WTC11 (cell line): ENCODE results near the gene CGB7. TPM values are rescaled to one million over a fixed set of nuclear protein-coding genes. Genes with fewer than 3 reads are reported as not detected.

Source experiments
- ATAC-seq: fragments of 200-7000 bp; cut with Tn5 transposase; 2 replicates; pipeline ENCODE4 v1.10.0; 2021; ENCODE audit warnings: mild to moderate bottlenecking, moderate library complexity
- CTCF ChIA-PET: fragments of 300-600 bp; sonication (Branson Sonifier 250); formaldehyde crosslinking; loops from one replicate; lab custom pipeline; 2021; ENCODE audit warnings: antibody characterized with exemption; lab: Charles Lee
- POLR2A ChIA-PET: fragments of 350-600 bp; sonication (Branson Sonifier 250); formaldehyde crosslinking; loops from one replicate; lab custom pipeline; 2021; ENCODE audit warnings: antibody characterized with exemption; lab: Charles Lee
- DNase-seq: peaks from one replicate; pipeline ENCODE4 v3.0.0; 2021; ENCODE audit warnings: low spot score
- H3K27ac Mint-ChIP-seq: 2 replicates; pipeline ENCODE4 v1.8.0; 2021; ENCODE audit warnings: mixed read lengths
- H3K27me3 Mint-ChIP-seq: 2 replicates; pipeline ENCODE4 v1.8.0; 2021; ENCODE audit warnings: low read depth, mild to moderate bottlenecking, moderate library complexity, mixed read lengths
- H3K36me3 Mint-ChIP-seq: 2 replicates; pipeline ENCODE4 v1.8.0; 2021; ENCODE audit warnings: mixed read lengths
- H3K4me1 Mint-ChIP-seq: 2 replicates; pipeline ENCODE4 v1.8.0; 2022; ENCODE audit warnings: mixed read lengths
- H3K4me3 Mint-ChIP-seq: 2 replicates; pipeline ENCODE4 v1.8.0; 2021; ENCODE audit warnings: mild to moderate bottlenecking, moderate library complexity, mixed read lengths
- H3K9me3 Mint-ChIP-seq: 2 replicates; pipeline ENCODE4 v1.8.0; 2021; ENCODE audit warnings: mixed read lengths
- ARID4B ChIP-seq: sonication (generic); formaldehyde crosslinking; IDR thresholded peaks from 2 replicates; pipeline ENCODE4 v1.8.0; 2023; ENCODE audit warnings: missing genetic modification reagents, mild to moderate bottlenecking, borderline replicate concordance
- CTCF ChIP-seq: fragments of 200-600 bp; IDR thresholded peaks from 2 replicates; pipeline ENCODE4 v1.8.0; 2022; ENCODE audit warnings: antibody characterized with exemption
- E2F1 ChIP-seq: sonication (generic); formaldehyde crosslinking; IDR thresholded peaks from 2 replicates; pipeline ENCODE4 v1.8.0; 2022; ENCODE audit warnings: mild to moderate bottlenecking, missing genetic modification reagents
- MLX ChIP-seq: sonication (generic); formaldehyde crosslinking; IDR thresholded peaks from 2 replicates; pipeline ENCODE4 v1.8.1; 2023; ENCODE audit warnings: mild to moderate bottlenecking, missing genetic modification reagents, moderate library complexity
- NR1H2 ChIP-seq: sonication (generic); formaldehyde crosslinking; IDR thresholded peaks from 2 replicates; pipeline ENCODE4 v1.9.0; 2021; ENCODE audit warnings: mild to moderate bottlenecking, moderate library complexity, missing genetic modification reagents
- NR2C2 ChIP-seq: sonication (generic); formaldehyde crosslinking; IDR thresholded peaks from 2 replicates; pipeline ENCODE4 v1.8.0; 2022; ENCODE audit warnings: mild to moderate bottlenecking, missing genetic modification reagents
- RORB ChIP-seq: fragments of 250-450 bp; sonication (Bioruptor Pico); IDR thresholded peaks from 2 replicates; pipeline ENCODE4 v1.9.0; 2021; ENCODE audit warnings: mild to moderate bottlenecking
- SOX15 ChIP-seq: fragments of 250-450 bp; sonication (Bioruptor Pico); IDR thresholded peaks from 2 replicates; pipeline ENCODE4 v1.9.0; 2021; ENCODE audit warnings: mild to moderate bottlenecking
- SP1 ChIP-seq: sonication (generic); formaldehyde crosslinking; conservative IDR thresholded peaks from 2 replicates; pipeline ENCODE4 v1.8.1; 2022; ENCODE audit warnings: missing genetic modification reagents
- ZBTB43 ChIP-seq: sonication (generic); formaldehyde crosslinking; IDR thresholded peaks from 2 replicates; pipeline ENCODE4 v1.8.1; 2023; ENCODE audit warnings: mild to moderate bottlenecking, missing genetic modification reagents
- ZNF219 ChIP-seq: sonication (generic); formaldehyde crosslinking; IDR thresholded peaks from 2 replicates; pipeline ENCODE4 v1.8.0; 2023; ENCODE audit warnings: missing genetic modification reagents, mild to moderate bottlenecking, borderline replicate concordance
- ZNF317 ChIP-seq: sonication (generic); formaldehyde crosslinking; IDR thresholded peaks from 2 replicates; pipeline ENCODE4 v1.8.1; 2023; ENCODE audit warnings: low read depth, mild to moderate bottlenecking, moderate library complexity, missing genetic modification reagents, borderline replicate concordance
- ZNF396 ChIP-seq: fragments of 250-450 bp; sonication (Bioruptor Pico); IDR thresholded peaks from 2 replicates; pipeline ENCODE4 v1.8.0; 2021; ENCODE audit warnings: mild to moderate bottlenecking, moderate library complexity, borderline replicate concordance
- ZNF416 ChIP-seq: fragments of 250-450 bp; sonication (Bioruptor Pico); IDR thresholded peaks from 2 replicates; pipeline ENCODE4 v1.9.0; 2021; ENCODE audit warnings: mild to moderate bottlenecking, inconsistent platforms
- ZNF423 ChIP-seq: fragments of 250-450 bp; sonication (Bioruptor Pico); IDR thresholded peaks from 2 replicates; pipeline ENCODE4 v2.1.2; 2022; ENCODE audit warnings: mild to moderate bottlenecking, moderate library complexity
- total RNA-seq: library from RNA; stranded (reverse); gene quantifications from 3 replicates; pipeline ENCODE4 v1.2.3, GENCODE V29; 2021
- TF ChIP-seq, protein P1 (sequence below): sonication (generic); formaldehyde crosslinking; IDR thresholded peaks from 2 replicates; pipeline ENCODE4 v1.8.1; 2022; ENCODE audit warnings: low read depth, missing genetic modification reagents, borderline replicate concordance
- TF ChIP-seq, protein P2 (sequence below): sonication (generic); formaldehyde crosslinking; IDR thresholded peaks from 2 replicates; pipeline ENCODE4 v1.8.0; 2022; ENCODE audit warnings: mild to moderate bottlenecking, missing genetic modification reagents
- TF ChIP-seq, protein P3 (sequence below): fragments of 250-450 bp; sonication (Bioruptor Pico); conservative IDR thresholded peaks from 2 replicates; pipeline ENCODE4 v1.9.0; 2021; ENCODE audit warnings: mild to moderate bottlenecking

CGB7 gene
- total RNA-seq, 1 experiment from 2014 or later, result 1.6 TPM

GRCh38 chr19:49016067-49016839, 41.3 kb downstream of the CGB7 start:
- CTCF ChIA-PET, result interaction anchor here (6.5 kb wide), 1 partner anchor 16 kb away, joined by 78 read pairs; no protein-coding TSS in a partner anchor
- Mint-ChIP-seq H3K27me3 (peaks cover 30% of the 10 kb centered on the region), H3K27ac (no peak overlapping the region), H3K4me3 (no peak overlapping the region), H3K4me1 (peaks cover 23% of the 10 kb centered on the region), H3K36me3 (peaks cover 25% of the 10 kb centered on the region), H3K9me3 (no peaks in the 10 kb centered on the region)
- POLR2A ChIA-PET, result no interaction called here
- no peak for TF ChIP-seq NR2C2 (CRISPR knock-in tag)
- no peak for TF ChIP-seq ZNF396
- no peak for TF ChIP-seq CTCF
- no peak for TF ChIP-seq ZBTB43
- no peak for TF ChIP-seq SOX15 (CRISPR knock-in tag)
- TF ChIP-seq ZNF219 (CRISPR knock-in tag), result no peak
- TF ChIP-seq, protein P1, sequence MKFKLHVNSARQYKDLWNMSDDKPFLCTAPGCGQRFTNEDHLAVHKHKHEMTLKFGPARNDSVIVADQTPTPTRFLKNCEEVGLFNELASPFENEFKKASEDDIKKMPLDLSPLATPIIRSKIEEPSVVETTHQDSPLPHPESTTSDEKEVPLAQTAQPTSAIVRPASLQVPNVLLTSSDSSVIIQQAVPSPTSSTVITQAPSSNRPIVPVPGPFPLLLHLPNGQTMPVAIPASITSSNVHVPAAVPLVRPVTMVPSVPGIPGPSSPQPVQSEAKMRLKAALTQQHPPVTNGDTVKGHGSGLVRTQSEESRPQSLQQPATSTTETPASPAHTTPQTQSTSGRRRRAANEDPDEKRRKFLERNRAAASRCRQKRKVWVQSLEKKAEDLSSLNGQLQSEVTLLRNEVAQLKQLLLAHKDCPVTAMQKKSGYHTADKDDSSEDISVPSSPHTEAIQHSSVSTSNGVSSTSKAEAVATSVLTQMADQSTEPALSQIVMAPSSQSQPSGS (CRISPR knock-in tag), result no peak
- TF ChIP-seq ZNF416, result no peak
- TF ChIP-seq ZNF423, result no peak
- TF ChIP-seq, protein P2, sequence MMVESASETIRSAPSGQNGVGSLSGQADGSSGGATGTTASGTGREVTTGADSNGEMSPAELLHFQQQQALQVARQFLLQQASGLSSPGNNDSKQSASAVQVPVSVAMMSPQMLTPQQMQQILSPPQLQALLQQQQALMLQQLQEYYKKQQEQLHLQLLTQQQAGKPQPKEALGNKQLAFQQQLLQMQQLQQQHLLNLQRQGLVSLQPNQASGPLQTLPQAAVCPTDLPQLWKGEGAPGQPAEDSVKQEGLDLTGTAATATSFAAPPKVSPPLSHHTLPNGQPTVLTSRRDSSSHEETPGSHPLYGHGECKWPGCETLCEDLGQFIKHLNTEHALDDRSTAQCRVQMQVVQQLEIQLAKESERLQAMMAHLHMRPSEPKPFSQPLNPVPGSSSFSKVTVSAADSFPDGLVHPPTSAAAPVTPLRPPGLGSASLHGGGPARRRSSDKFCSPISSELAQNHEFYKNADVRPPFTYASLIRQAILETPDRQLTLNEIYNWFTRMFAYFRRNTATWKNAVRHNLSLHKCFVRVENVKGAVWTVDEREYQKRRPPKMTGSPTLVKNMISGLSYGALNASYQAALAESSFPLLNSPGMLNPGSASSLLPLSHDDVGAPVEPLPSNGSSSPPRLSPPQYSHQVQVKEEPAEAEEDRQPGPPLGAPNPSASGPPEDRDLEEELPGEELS (CRISPR knock-in tag), result no peak
- TF ChIP-seq SP1 (CRISPR knock-in tag), result no peak
- TF ChIP-seq MLX (CRISPR knock-in tag), result no peak
- no peak for TF ChIP-seq E2F1 (CRISPR knock-in tag)
- no peak for TF ChIP-seq RORB (CRISPR knock-in tag)
- TF ChIP-seq, protein P3, sequence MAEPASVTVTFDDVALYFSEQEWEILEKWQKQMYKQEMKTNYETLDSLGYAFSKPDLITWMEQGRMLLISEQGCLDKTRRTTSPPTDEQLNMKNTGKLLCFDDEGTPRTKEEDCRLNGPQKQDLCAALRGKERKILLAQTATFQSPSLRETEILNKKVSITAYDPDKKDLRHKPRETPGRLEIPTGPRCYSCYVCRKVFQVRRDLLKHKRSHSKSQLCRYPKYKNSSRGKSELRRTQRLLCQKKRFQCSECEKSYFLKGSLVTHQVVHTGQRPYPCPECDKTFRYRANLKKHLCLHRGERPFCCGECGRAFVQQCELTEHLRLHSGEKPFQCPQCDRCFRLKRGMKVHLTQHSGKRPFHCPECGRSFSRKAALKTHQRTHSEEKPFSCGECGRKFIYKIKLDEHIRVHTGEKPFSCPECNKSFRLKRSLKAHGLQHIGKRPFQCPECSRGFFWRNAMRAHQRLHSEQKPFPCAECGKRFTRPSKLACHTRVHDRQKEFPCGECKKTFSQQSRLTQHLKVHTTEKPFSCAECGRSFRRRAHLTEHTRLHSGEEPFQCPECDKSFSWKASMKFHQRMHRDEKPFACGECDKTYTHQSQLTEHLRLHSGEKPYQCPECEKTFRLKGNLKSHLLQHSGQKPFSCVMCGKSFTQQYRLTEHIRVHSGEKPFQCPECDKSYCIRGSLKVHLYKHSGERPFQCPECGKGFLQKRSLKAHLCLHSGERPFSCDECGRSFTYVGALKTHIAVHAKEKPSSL (CRISPR knock-in tag), result no peak
- TF ChIP-seq ARID4B (CRISPR knock-in tag), result no peak
- TF ChIP-seq ZNF317, result no peak
- TF ChIP-seq NR1H2 (CRISPR knock-in tag), result no peak
- DNase-seq (no peak), ATAC-seq (no peak)
